SU-DHL-6 (cell line): ENCODE data around the gene MAML2.

Experiments used
- H2AFZ ChIP-seq: fragments of 200-600 bp; sonication (generic); 2 replicates; pipeline ENCODE4 v1.6.1; 2014; ENCODE audit warnings: low read depth, mild to moderate bottlenecking, moderate library complexity, mixed read lengths, antibody characterized with exemption, low read length; ENCODE audit not compliant: severe bottlenecking
- H3F3A ChIP-seq: fragments of 200-600 bp; shearing (Covaris generic); 2 replicates; pipeline ENCODE4 v1.6.0; 2016; ENCODE audit warnings: antibody characterized with exemption, mild to moderate bottlenecking; ENCODE audit not compliant: insufficient read depth
- H3K27ac ChIP-seq: fragments of 200-600 bp; sonication (generic); 2 replicates; pipeline ENCODE4 v1.5.1; 2016; ENCODE audit warnings: low read depth, mild to moderate bottlenecking, low read length, moderate library complexity, mixed read lengths
- H3K27me3 ChIP-seq: fragments of 200-600 bp; sonication (generic), shearing (Covaris generic); 2 replicates; pipeline ENCODE4 v1.6.0; 2014; ENCODE audit warnings: mild to moderate bottlenecking, low read length
- H3K36me3 ChIP-seq: fragments of 200-600 bp; sonication (generic); 2 replicates; pipeline ENCODE4 v1.6.1; 2014; ENCODE audit warnings: mild to moderate bottlenecking, low read length, mixed read lengths
- H3K4me2 ChIP-seq: fragments of 300-600, 200-600 bp; shearing (Covaris generic), sonication (generic); 2 replicates; pipeline ENCODE4 v1.6.0; 2014; ENCODE audit warnings: low read length, low read depth, mild to moderate bottlenecking; ENCODE audit not compliant: poor library complexity, severe bottlenecking
- H3K4me3 ChIP-seq: fragments of 200-600 bp; sonication (generic); 2 replicates; pipeline ENCODE4 v1.5.1; 2014; ENCODE audit warnings: antibody characterized with exemption, low read length, mild to moderate bottlenecking, mixed read lengths; ENCODE audit not compliant: insufficient read depth, poor library complexity, severe bottlenecking
- H3K79me2 ChIP-seq: fragments of 200-600 bp; sonication (generic); 2 replicates; pipeline ENCODE4 v1.6.1; 2014; ENCODE audit warnings: mild to moderate bottlenecking, low read length, moderate library complexity; ENCODE audit not compliant: insufficient read depth
- H3K9ac ChIP-seq: fragments of 200-600 bp; sonication (generic); 2 replicates; pipeline ENCODE4 v1.7.0; 2014; ENCODE audit warnings: mild to moderate bottlenecking, low read length
- H3K9me2 ChIP-seq: fragments of 200-600 bp; sonication (generic); replicated peaks from 2 replicates; pipeline ENCODE4 v1.6.1; 2014; ENCODE audit warnings: low read length; ENCODE audit not compliant: insufficient read depth
- H3K9me3 ChIP-seq: fragments of 200-600 bp; sonication (generic); 2 replicates; pipeline ENCODE4 v1.6.1; 2014; ENCODE audit warnings: low read length, mixed read lengths; ENCODE audit not compliant: insufficient read depth
- H4K20me1 ChIP-seq: fragments of 200-600 bp; sonication (generic); 2 replicates; pipeline ENCODE4 v1.6.1; 2014; ENCODE audit warnings: low read depth, mild to moderate bottlenecking, antibody characterized with exemption, low read length, moderate library complexity, mixed read lengths
- EZH2phosphoT487 ChIP-seq: fragments of 200-600 bp; sonication (generic), shearing (Covaris generic); conservative IDR thresholded peaks from 2 replicates; pipeline ENCODE4 v1.6.1; 2018; ENCODE audit warnings: mild to moderate bottlenecking, antibody characterized with exemption, low read length, moderate library complexity, mixed read lengths
- TF ChIP-seq, protein P1 (sequence below): fragments of 200-600 bp; sonication (generic); IDR thresholded peaks from one replicate; pipeline ENCODE4 v1.5.1; 2017; ENCODE audit warnings: antibody characterized with exemption, mild to moderate bottlenecking, low read length, moderate library complexity; ENCODE audit not compliant: insufficient read depth, poor library complexity, severe bottlenecking

The MAML2 gene

DNA sequence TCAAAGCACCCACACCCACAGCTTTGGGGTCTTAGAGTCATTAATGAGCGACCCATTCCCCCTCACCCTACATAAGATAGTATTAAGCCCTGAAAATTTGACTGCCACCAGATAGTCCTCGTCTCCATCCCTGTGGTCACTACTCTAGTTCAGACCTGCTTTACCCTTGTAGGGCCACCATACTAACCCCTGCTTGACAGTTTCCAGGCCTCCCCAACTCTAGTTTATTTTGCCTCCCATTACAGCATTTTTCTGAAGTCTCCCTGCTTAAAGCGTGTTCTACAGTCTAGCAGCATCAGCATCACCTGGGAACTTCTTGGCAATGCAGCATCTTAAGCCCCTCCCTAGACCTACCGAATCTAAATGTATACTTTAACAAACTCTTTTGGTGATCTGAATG, 192.4 kb downstream of the MAML2 start:
- Histone ChIP-seq H4K20me1 (no peaks in the 10 kb centered on the region), H3K4me3 (no peak overlapping the region), H2AFZ (no peak overlapping the region), H3F3A (no peaks in the 10 kb centered on the region), H3K36me3 (no peaks in the 10 kb centered on the region), H3K9me3 (no peaks in the 10 kb centered on the region), H3K27ac (no peak overlapping the region), H3K9me2 (no peaks in the 10 kb centered on the region), H3K79me2 (no peaks in the 10 kb centered on the region), H3K9ac (no peak overlapping the region), H3K4me2 (no peak overlapping the region), H3K27me3 (no peaks in the 10 kb centered on the region)
- TF ChIP-seq, protein P1, sequence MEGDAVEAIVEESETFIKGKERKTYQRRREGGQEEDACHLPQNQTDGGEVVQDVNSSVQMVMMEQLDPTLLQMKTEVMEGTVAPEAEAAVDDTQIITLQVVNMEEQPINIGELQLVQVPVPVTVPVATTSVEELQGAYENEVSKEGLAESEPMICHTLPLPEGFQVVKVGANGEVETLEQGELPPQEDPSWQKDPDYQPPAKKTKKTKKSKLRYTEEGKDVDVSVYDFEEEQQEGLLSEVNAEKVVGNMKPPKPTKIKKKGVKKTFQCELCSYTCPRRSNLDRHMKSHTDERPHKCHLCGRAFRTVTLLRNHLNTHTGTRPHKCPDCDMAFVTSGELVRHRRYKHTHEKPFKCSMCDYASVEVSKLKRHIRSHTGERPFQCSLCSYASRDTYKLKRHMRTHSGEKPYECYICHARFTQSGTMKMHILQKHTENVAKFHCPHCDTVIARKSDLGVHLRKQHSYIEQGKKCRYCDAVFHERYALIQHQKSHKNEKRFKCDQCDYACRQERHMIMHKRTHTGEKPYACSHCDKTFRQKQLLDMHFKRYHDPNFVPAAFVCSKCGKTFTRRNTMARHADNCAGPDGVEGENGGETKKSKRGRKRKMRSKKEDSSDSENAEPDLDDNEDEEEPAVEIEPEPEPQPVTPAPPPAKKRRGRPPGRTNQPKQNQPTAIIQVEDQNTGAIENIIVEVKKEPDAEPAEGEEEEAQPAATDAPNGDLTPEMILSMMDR = no peak
- no peak for TF ChIP-seq EZH2phosphoT487

DNA sequence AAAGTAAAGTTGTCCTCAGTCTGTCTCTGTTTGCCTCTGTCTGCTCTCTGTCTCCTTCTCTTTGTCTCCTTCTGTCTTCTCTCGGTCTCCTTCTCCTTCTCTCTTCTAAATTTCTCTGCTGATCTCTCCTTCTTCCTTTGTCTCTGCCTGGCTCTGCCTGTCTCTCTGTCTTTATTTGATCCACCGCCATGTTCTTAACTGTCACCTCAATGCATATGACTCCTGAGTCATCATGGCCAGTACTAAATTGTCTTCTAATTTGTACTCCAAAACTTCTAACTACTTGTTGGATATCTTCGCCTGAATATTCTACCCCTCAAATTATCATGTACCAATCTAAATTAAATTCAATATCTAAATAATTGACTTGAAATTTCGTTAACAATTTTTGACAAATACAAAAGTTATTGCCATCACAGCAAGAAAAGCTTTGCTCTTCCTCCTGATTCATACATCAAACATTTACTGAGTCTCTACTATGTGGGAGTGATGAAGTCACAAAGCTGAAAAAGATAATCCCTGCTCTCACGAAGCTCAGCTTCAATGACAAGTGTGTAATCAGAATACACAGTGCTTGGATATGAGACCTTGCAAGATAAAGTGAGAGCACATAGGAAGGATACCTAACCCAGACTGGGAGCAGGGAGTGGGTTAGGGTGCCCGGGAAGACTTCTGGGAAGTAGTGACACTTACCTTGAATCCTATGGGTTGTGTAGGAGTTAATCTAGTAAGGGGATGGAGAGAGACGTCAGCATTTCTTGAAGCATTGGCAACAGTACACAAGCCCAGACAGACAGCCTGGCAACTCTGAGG, 193.0 kb downstream of the MAML2 start:
- Histone ChIP-seq H3K9me3 (no peaks in the 10 kb centered on the region), H3K4me2 (no peak overlapping the region)

DNA sequence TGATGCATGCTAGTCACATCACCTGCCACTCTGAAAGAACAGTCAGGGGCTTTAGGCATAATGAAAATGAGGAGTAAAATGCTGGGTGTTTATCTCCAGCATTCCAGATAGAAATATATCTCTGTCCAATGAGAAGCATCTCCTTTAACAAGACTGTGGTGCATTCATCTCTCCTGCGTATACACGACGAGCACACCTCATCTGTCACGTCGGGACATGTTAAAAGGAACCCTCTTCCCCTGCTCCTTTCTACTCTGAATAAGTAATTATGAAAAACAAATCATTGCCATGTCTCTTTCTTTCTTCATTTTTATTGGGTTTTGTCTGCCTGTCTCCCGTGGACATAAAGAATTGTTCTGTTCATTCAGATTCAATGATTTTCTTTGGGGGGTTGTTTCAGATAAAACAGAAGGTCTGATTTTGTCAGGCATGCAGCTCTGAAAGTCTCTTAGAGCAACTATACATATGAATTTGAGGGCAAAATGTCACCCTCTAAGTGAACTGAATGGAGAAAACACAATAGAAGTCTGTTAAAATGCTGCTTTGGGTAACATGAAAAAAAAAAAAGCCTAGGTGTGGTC, 195.0 kb downstream of the MAML2 start:
- TF ChIP-seq, protein P1 = no peak
- TF ChIP-seq EZH2phosphoT487 = no peak
- H3K79me2 ChIP-seq = no peaks in the 10 kb centered on the region
- H3K4me2 ChIP-seq = no peak overlapping the region
- no peak overlapping the region for H3K27ac ChIP-seq
- no peaks in the 10 kb centered on the region for H4K20me1 ChIP-seq
- H3K36me3 ChIP-seq = no peaks in the 10 kb centered on the region
- H3K9ac ChIP-seq = no peak overlapping the region
- H3K27me3 ChIP-seq = no peaks in the 10 kb centered on the region
- no peaks in the 10 kb centered on the region for H3K9me2 ChIP-seq
- H3K4me3 ChIP-seq = no peak overlapping the region
- no peaks in the 10 kb centered on the region for H3K9me3 ChIP-seq
- no peak overlapping the region for H2AFZ ChIP-seq
- no peaks in the 10 kb centered on the region for H3F3A ChIP-seq

More for the DNA sequence above, 193.0 kb downstream of the MAML2 start:
- Histone ChIP-seq H3K36me3 (no peaks in the 10 kb centered on the region), H4K20me1 (no peaks in the 10 kb centered on the region), H3F3A (no peaks in the 10 kb centered on the region), H3K9ac (no peak overlapping the region), H3K4me3 (no peak overlapping the region), H3K9me2 (no peaks in the 10 kb centered on the region), H3K79me2 (no peaks in the 10 kb centered on the region), H3K27ac (no peak overlapping the region), H2AFZ (no peak overlapping the region), H3K27me3 (no peaks in the 10 kb centered on the region)
- TF ChIP-seq EZH2phosphoT487 = no peak
- TF ChIP-seq, protein P1 = no peak
